GM23338 (cell line): ENCODE data around the gene GRWD1. TPM values are rescaled to one million over a fixed set of nuclear protein-coding genes. Genes with fewer than 3 reads are reported as not detected.

Source experiments
- ATAC-seq: fragments of 200-7000 bp; cut with Tn5 transposase; 3 replicates; pipeline ENCODE4 v1.9.1; 2020
- DNase-seq: peaks from one replicate; pipeline ENCODE4 v3.0.0-alpha.2; 2015; ENCODE audit warnings: low spot score
- H2AFZ ChIP-seq: fragments of 200-600 bp; sonication (generic); 2 replicates; pipeline ENCODE4 v1.8.0; 2016; ENCODE audit warnings: antibody characterized with exemption, mild to moderate bottlenecking, moderate library complexity
- H3F3A ChIP-seq: fragments of 200-600 bp; sonication (generic); replicated peaks from 2 replicates; pipeline ENCODE4 v1.8.0; 2017; ENCODE audit warnings: antibody characterized with exemption, mixed run types, low read depth
- H3K27ac ChIP-seq: fragments of 200-600 bp; sonication (generic); 2 replicates; pipeline ENCODE4 v1.6.1; 2016; ENCODE audit warnings: low read depth
- H3K27me3 ChIP-seq: fragments of 200-600 bp; sonication (generic); 2 replicates; pipeline ENCODE4 v1.8.0; 2016; ENCODE audit warnings: mild to moderate bottlenecking, mixed run types, moderate library complexity; ENCODE audit not compliant: insufficient read depth
- H3K36me3 ChIP-seq: fragments of 200-600 bp; sonication (generic); 2 replicates; pipeline ENCODE4 v1.8.0; 2016; ENCODE audit warnings: mild to moderate bottlenecking; ENCODE audit not compliant: insufficient read depth
- H3K4me1 ChIP-seq: fragments of 200-600 bp; sonication (generic); 2 replicates; pipeline ENCODE4 v1.8.0; 2016; ENCODE audit warnings: mild to moderate bottlenecking, moderate library complexity; ENCODE audit not compliant: insufficient read depth
- H3K4me2 ChIP-seq: fragments of 200-600 bp; sonication (generic); 2 replicates; pipeline ENCODE4 v1.7.1; 2017; ENCODE audit warnings: mixed run types
- H3K4me3 ChIP-seq: fragments of 200-600 bp; sonication (generic); 2 replicates; pipeline ENCODE4 v1.6.1; 2016; ENCODE audit warnings: mixed run types
- H3K79me2 ChIP-seq: fragments of 200-600 bp; sonication (generic); replicated peaks from 2 replicates; pipeline ENCODE4 v1.8.0; 2017; ENCODE audit warnings: mild to moderate bottlenecking; ENCODE audit not compliant: insufficient read depth
- H3K9me2 ChIP-seq: fragments of 200-600 bp; sonication (generic); 2 replicates; pipeline ENCODE4 v1.8.0; 2017; ENCODE audit not compliant: insufficient read depth
- H4K20me1 ChIP-seq: fragments of 200-600 bp; sonication (generic); replicated peaks from 2 replicates; pipeline ENCODE4 v1.8.0; 2017; ENCODE audit warnings: mild to moderate bottlenecking; ENCODE audit not compliant: insufficient read depth
- H3K27ac Mint-ChIP-seq: 2 replicates; pipeline ENCODE4 v1.8.0; 2020; ENCODE audit warnings: inconsistent platforms, mild to moderate bottlenecking, moderate library complexity, mixed read lengths
- H3K27me3 Mint-ChIP-seq: 3 replicates; pipeline ENCODE4 v1.8.0; 2022; ENCODE audit warnings: low read depth, mild to moderate bottlenecking, moderate library complexity, mixed read lengths, inconsistent platforms; ENCODE audit not compliant: insufficient read depth, poor library complexity
- H3K36me3 Mint-ChIP-seq: 3 replicates; pipeline ENCODE4 v1.8.0; 2021; ENCODE audit warnings: low read depth, mild to moderate bottlenecking, inconsistent platforms, moderate library complexity, mixed read lengths
- H3K4me1 Mint-ChIP-seq: 3 replicates; pipeline ENCODE4 v1.8.0; 2020; ENCODE audit warnings: mild to moderate bottlenecking, inconsistent platforms, mixed read lengths
- H3K4me3 Mint-ChIP-seq: 3 replicates; pipeline ENCODE4 v1.8.0; 2021; ENCODE audit warnings: moderate library complexity, mild to moderate bottlenecking, inconsistent platforms, mixed read lengths
- H3K9me3 Mint-ChIP-seq: 3 replicates; pipeline ENCODE4 v1.8.0; 2020; ENCODE audit warnings: moderate library complexity, mild to moderate bottlenecking, inconsistent platforms, mixed read lengths
- CREB1 ChIP-seq: fragments of 250-450 bp; sonication (Bioruptor Pico); IDR thresholded peaks from 2 replicates; pipeline ENCODE4 v1.5.0; 2020; ENCODE audit warnings: low read depth, mild to moderate bottlenecking, moderate library complexity
- JUNB ChIP-seq: IDR thresholded peaks from one replicate; pipeline ENCODE4 v1.6.1; 2016; ENCODE audit warnings: antibody characterized with exemption; ENCODE audit not compliant: unreplicated experiment
- NANOG ChIP-seq: IDR thresholded peaks from 2 replicates; pipeline ENCODE4 v1.6.1; 2016; ENCODE audit warnings: antibody characterized with exemption, borderline replicate concordance
- STAT1 ChIP-seq: IDR thresholded peaks from one replicate; pipeline ENCODE4 v1.6.1; 2016; ENCODE audit warnings: antibody characterized with exemption; ENCODE audit not compliant: unreplicated experiment
- ZNF114 ChIP-seq: fragments of 250-450 bp; sonication (Bioruptor Pico); IDR thresholded peaks from 2 replicates; pipeline ENCODE4 v1.5.0; 2020; ENCODE audit warnings: mild to moderate bottlenecking, moderate library complexity
- ZNF331 ChIP-seq: fragments of 250-450 bp; sonication (Bioruptor Pico); IDR thresholded peaks from 2 replicates; pipeline ENCODE4 v1.5.0; 2020; ENCODE audit warnings: low read depth, mild to moderate bottlenecking, moderate library complexity
- polyA plus RNA-seq: library from polyadenylated mRNA; unstranded; fragments of >200 nt; fragmentation: Nextera tagmentation; extraction: Ambion mirVana; gene quantifications from 2 replicates; pipeline ENCODE4 v1.2.1, GENCODE V29; 2016
- total RNA-seq: library from RNA; depleted of rRNA; stranded (reverse); fragments of >200 nt; shearing (Covaris generic); gene quantifications from 2 replicates; pipeline ENCODE4 v1.2.3, GENCODE V29; 2014
- TF ChIP-seq, protein P1 (sequence below): fragments of 250-450 bp; sonication (Bioruptor Pico); IDR thresholded peaks from 2 replicates; pipeline ENCODE4 v1.5.0; 2020; ENCODE audit warnings: mild to moderate bottlenecking, moderate library complexity
- TF ChIP-seq, protein P2 (sequence below), 2 experiments: fragments of 200-600 bp in 1 of 2; sonication (generic) in 1 of 2; conservative IDR thresholded peaks; 2 replicates each; pipeline versions ENCODE4 v1.5.1 to v1.6.1; 2016 to 2017; ENCODE audit warnings: antibody characterized with exemption in 2 of 2, low read depth in 2 of 2, mild to moderate bottlenecking in 2 of 2, moderate library complexity in 1 of 2

Gene GRWD1
- total and polyA plus RNA-seq, 2 experiments from 2014 or later, result 23.2 to 58.0 TPM

DNA sequence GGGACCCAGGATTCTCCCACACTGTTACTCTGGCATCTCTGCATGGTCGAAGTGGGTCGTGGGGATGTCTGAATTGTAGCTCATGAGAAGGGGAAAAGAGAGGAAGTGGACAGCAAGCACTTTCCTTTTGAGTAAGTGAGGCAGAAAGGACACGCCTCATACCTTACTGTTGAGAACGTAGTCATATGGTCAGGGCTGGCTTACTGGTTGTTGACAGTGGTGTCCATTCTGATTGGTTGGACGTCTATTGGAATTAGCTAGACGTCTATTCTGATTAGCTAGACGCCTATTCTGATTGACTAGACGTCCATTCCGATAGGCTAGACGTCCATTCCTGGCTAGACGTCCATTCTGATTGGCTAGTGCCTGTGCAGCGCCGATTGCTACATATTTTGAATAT lies 39.9 kb upstream of the GRWD1 start (continued):
- TF ChIP-seq JUNB, result no peak
- no peak for TF ChIP-seq ZNF331
- no peak for TF ChIP-seq CREB1
- no peak for TF ChIP-seq ZNF114 (CRISPR knock-in tag)
- no peak for TF ChIP-seq STAT1

DNA sequence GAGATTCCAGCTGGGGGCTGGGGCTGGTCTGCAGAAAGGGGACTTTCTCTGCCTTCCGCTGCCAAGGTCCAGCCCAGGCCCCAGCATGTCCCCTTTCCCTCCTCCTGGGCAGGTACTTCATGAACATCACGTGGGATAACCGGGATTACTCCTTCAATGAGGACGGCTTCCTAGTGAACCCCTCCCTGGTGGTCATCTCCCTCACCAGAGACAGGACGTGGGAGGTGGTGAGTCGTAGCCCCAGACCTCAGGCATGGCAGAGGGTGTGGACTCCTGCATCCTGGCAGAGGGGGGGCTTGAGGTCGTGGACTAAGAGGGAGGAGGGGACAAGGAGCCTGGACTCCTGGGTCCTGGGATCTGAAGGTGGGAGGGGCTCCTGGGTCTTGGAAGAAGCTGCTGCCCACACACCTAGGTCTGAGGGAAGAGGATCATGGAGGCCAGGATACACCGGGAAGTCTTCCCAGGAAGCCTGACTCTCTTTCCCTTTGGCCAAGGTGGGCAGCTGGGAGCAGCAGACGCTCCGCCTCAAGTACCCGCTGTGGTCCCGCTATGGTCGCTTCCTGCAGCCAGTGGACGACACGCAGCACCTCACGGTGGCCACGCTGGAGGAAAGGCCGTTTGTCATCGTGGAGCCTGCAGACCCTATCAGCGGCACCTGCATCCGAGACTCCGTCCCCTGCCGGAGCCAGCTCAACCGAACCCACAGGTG lies 31.8 kb upstream of the GRWD1 start:
- Mint-ChIP-seq H3K27ac (peak overlapping the region; percentile 90; the same call in 1 of the 2 replicates), H3K9me3 (no peaks in the 10 kb centered on the region; the same call in 2 of the 3 replicates), H3K36me3 (peaks cover 12% of the 10 kb centered on the region), H3K4me3 (peak overlapping the region; percentile 74), H3K4me1 (peaks cover 18% of the 10 kb centered on the region; the same call in 2 of the 3 replicates), H3K27me3 (peaks cover 26% of the 10 kb centered on the region)
- no peaks in the 10 kb centered on the region for H3K9me2 ChIP-seq
- H3K79me2 ChIP-seq, result 0 out of 2 replicates have a peak, but pooled peaks cover 3% of the 10 kb centered on the region
- TF ChIP-seq, protein P1, sequence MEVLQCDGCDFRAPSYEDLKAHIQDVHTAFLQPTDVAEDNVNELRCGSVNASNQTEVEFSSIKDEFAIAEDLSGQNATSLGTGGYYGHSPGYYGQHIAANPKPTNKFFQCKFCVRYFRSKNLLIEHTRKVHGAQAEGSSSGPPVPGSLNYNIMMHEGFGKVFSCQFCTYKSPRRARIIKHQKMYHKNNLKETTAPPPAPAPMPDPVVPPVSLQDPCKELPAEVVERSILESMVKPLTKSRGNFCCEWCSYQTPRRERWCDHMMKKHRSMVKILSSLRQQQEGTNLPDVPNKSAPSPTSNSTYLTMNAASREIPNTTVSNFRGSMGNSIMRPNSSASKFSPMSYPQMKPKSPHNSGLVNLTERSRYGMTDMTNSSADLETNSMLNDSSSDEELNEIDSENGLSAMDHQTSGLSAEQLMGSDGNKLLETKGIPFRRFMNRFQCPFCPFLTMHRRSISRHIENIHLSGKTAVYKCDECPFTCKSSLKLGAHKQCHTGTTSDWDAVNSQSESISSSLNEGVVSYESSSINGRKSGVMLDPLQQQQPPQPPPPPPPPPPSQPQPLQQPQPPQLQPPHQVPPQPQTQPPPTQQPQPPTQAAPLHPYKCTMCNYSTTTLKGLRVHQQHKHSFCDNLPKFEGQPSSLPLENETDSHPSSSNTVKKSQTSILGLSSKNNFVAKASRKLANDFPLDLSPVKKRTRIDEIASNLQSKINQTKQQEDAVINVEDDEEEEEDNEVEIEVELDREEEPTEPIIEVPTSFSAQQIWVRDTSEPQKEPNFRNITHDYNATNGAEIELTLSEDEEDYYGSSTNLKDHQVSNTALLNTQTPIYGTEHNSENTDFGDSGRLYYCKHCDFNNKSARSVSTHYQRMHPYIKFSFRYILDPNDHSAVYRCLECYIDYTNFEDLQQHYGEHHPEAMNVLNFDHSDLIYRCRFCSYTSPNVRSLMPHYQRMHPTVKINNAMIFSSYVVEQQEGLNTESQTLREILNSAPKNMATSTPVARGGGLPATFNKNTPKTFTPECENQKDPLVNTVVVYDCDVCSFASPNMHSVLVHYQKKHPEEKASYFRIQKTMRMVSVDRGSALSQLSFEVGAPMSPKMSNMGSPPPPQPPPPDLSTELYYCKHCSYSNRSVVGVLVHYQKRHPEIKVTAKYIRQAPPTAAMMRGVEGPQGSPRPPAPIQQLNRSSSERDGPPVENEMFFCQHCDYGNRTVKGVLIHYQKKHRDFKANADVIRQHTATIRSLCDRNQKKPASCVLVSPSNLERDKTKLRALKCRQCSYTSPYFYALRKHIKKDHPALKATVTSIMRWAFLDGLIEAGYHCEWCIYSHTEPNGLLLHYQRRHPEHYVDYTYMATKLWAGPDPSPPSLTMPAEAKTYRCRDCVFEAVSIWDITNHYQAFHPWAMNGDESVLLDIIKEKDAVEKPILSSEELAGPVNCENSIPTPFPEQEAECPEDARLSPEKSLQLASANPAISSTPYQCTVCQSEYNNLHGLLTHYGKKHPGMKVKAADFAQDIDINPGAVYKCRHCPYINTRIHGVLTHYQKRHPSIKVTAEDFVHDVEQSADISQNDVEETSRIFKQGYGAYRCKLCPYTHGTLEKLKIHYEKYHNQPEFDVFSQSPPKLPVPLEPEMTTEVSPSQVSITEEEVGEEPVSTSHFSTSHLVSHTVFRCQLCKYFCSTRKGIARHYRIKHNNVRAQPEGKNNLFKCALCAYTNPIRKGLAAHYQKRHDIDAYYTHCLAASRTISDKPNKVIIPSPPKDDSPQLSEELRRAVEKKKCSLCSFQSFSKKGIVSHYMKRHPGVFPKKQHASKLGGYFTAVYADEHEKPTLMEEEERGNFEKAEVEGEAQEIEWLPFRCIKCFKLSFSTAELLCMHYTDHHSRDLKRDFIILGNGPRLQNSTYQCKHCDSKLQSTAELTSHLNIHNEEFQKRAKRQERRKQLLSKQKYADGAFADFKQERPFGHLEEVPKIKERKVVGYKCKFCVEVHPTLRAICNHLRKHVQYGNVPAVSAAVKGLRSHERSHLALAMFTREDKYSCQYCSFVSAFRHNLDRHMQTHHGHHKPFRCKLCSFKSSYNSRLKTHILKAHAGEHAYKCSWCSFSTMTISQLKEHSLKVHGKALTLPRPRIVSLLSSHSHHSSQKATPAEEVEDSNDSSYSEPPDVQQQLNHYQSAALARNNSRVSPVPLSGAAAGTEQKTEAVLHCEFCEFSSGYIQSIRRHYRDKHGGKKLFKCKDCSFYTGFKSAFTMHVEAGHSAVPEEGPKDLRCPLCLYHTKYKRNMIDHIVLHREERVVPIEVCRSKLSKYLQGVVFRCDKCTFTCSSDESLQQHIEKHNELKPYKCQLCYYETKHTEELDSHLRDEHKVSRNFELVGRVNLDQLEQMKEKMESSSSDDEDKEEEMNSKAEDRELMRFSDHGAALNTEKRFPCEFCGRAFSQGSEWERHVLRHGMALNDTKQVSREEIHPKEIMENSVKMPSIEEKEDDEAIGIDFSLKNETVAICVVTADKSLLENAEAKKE, result no peak
- TF ChIP-seq, protein P2, sequence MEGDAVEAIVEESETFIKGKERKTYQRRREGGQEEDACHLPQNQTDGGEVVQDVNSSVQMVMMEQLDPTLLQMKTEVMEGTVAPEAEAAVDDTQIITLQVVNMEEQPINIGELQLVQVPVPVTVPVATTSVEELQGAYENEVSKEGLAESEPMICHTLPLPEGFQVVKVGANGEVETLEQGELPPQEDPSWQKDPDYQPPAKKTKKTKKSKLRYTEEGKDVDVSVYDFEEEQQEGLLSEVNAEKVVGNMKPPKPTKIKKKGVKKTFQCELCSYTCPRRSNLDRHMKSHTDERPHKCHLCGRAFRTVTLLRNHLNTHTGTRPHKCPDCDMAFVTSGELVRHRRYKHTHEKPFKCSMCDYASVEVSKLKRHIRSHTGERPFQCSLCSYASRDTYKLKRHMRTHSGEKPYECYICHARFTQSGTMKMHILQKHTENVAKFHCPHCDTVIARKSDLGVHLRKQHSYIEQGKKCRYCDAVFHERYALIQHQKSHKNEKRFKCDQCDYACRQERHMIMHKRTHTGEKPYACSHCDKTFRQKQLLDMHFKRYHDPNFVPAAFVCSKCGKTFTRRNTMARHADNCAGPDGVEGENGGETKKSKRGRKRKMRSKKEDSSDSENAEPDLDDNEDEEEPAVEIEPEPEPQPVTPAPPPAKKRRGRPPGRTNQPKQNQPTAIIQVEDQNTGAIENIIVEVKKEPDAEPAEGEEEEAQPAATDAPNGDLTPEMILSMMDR (conservative IDR thresholded peaks at IDR 0.05; ENCODE audit: low read depth in 2 of 2), result peak in 1 of 2 experiments; percentile 57; a peak in 2 of 4 replicates
- TF ChIP-seq STAT1 (no peak), NANOG (no peak)
- no peak overlapping the region for H2AFZ ChIP-seq
- ATAC-seq (peak; percentile 10), DNase-seq (peak; percentile 56)
- no peaks in the 10 kb centered on the region; the same call in 1 of the 2 replicates for H4K20me1 ChIP-seq
- peak overlapping the region; percentile 47 for H3K4me3 ChIP-seq
- peaks cover 10% of the 10 kb centered on the region; the same call in 1 of the 2 replicates for H3F3A ChIP-seq
- peaks cover 11% of the 10 kb centered on the region; the same call in 1 of the 2 replicates for H3K36me3 ChIP-seq
- peaks cover 15% of the 10 kb centered on the region for H3K4me1 ChIP-seq
- H3K27me3 ChIP-seq, result no peaks in the 10 kb centered on the region
- peak overlapping the region; percentile 92 for H3K27ac ChIP-seq
- H3K4me2 ChIP-seq, result peak overlapping the region; percentile 74
